Skin of body (tissue), 2 donors: ENCODE results near the gene CD300C. TPM values are rescaled to one million over a fixed set of nuclear protein-coding genes. Genes with fewer than 3 reads are reported as not detected.
"Not testable (repeated sequence)": the region's sequence is repeated elsewhere in the genome, so short reads cannot be mapped to it uniquely, and the experiment has no call there.

Source experiments
- DNase-seq: peaks from one replicate; lab custom pipeline; 2025; lab: John Stamatoyannopoulos, UW
- total RNA-seq: library from RNA; depleted of rRNA; stranded (reverse); fragments of >200 nt; gene quantifications from one replicate; pipeline ENCODE4 v1.2.3, GENCODE V29; 2014

The CD300C gene
- total RNA-seq, 1 donor from 2014 or later: 0.39 TPM

GRCh38 chr17:74563358-74563757 lies 17.4 kb upstream of the CD300C start:
- no peak for DNase-seq

- DNase-seq: no peak
These were observed 15.7 kb upstream of the CD300C start for GRCh38 chr17:74561586-74561985.

- no peak for DNase-seq
These were observed 13.1 kb upstream of the CD300C start for GRCh38 chr17:74558882-74559519.

- DNase-seq: not testable (repeated sequence)
These were observed 12.5 kb upstream of the CD300C start for GRCh38 chr17:74558402-74558801.

- no peak for DNase-seq
These were observed 9.6 kb upstream of the CD300C start for GRCh38 chr17:74555427-74555940.

- DNase-seq: no peak
These were observed 9.0 kb upstream of the CD300C start for GRCh38 chr17:74554909-74555308.

GRCh38 chr17:74552037-74552436 lies 6.1 kb upstream of the CD300C start:
- DNase-seq: no peak

DNA sequence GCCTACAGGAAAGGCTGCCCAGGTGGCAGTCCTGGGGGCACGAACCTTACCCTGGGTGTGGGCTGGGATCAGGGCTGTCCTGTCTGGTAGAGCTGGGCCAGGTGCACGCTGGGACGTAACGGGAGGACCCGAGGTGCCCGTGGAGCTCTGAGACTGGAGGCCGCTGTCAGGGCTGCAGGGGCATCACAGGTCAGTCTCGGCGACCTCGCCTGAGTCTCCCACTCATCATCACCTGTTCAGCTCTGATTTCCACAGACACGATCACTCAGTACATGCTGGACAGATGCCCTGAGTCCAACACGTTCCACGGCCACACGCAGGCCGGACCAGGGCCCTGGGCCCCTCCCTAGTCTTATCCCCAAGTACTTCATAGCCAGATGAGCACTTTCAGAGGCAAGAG lies 4.7 kb upstream of the CD300C start:
- no peak for DNase-seq

- no peak for DNase-seq
These were observed 3.4 kb upstream of the CD300C start for GRCh38 chr17:74549343-74549742.

DNA sequence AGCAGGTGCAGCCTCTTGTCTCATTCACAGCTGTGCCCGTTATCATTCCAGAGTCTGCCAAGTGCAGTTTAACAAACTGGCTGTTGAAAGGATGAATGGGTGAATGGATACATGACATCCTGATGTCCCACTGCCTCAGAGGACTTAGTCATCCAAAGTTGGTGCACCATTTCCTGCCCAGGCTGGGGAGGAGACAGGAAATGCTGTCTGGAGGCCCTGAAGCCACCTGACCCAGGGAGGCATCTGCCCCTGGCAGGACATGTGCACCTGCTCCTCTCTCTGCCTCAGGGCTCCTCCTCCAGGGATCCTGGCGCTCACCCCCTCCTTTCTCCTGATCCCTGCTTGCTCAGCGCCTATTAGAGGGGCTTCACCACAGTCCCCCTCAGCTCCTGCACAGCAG lies 1.8 kb upstream of the CD300C start:
- DNase-seq: no peak

DNA sequence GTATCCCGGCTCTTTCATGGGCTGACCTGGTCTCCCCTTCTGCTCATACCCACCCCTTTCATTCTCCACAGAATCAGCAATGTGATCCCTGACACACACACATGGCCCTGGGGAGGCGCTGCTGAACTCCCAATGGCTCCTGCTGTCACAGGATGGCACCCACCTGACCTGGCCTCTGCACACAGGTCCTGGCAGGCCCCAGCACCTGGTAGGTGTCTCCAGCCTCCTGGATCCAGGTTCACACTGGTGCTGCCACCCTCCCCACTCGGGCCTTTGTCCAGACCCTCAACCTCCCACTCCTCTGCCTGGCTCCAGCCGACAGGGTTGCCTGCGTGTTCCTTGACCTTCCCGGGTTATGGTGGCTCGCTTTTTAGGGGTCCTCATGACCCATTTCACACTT lies 1.3 kb upstream of the CD300C start:
- no peak for DNase-seq

DNA sequence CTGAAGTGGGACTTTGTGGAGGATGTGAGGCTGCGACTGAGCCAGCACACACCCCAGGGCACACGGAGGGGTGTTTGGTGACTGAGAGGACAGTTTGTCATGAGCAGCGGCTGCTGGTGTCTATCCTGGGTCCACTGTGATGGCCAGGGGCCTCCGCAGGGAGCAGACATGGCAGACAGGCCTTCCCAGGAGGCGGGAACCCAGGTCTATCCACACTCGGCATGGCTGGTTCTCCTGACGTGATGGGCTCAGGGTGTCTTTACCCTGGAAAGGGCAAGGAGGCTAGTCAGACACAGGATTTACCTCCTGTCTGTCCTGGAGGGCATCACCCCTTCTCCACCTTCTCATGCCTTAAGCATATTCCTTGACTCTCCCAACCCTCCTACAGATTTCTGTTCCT lies 671 bp upstream of the CD300C start:
- no peak for DNase-seq

GRCh38 chr17:74544991-74545842 lies 698 bp downstream of the CD300C start:
- DNase-seq: no peak

GRCh38 chr17:74543891-74544760 lies 1.8 kb downstream of the CD300C start:
- DNase-seq: no peak

DNA sequence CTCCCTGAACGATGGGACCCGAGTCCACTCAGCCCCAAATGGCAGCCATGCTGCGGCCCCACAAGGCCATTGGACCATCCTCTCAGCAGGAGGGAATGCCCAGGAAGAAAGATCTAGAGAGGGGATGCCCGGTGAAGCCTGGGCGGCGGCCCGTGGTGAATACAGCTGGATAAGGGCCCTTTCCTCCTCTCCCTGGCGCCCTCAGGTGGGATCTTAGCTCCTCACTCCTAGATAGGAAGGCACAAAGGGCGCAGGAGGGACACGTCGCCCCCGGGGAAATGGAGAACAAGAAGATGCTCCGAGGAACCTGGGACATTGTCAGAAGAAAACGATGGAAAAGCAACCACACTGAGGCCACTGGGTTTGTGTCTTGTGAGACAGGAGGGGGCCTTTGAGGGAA lies 2.5 kb downstream of the CD300C start:
- no peak for DNase-seq

DNA sequence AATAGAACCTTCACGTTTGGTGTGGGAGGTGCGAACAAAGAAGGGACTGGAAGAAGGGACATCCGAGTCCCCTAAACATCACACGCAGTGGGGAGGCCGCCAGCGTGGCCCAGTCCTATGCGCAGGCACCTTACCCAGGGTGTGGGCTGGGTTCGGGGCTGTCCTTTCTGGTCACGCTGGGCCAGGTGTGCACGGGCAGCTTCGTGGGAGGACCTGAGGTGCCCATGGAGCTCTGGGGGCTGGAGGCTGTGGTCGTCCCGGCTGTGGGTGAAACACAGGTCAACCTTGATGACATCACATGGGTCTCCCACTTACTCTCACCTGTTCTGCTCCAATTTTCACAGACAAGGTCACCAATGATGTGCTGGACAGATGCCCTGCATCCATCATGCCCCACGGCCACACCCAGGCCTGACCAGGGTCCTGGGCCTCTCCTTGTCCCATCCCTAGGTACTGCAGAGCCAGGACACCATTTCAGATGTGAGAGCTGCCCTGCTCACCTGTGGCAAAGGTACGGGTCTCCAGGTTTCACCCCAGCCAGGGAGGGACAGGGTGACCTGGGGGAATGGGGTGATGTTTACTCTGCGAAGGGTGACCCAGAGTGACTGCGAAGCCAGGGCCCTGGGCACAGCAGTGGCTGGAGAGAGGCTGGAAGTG lies 3.1 kb downstream of the CD300C start:
- DNase-seq: no peak

GRCh38 chr17:74542166-74542565 lies 3.7 kb downstream of the CD300C start:
- no peak for DNase-seq

DNA sequence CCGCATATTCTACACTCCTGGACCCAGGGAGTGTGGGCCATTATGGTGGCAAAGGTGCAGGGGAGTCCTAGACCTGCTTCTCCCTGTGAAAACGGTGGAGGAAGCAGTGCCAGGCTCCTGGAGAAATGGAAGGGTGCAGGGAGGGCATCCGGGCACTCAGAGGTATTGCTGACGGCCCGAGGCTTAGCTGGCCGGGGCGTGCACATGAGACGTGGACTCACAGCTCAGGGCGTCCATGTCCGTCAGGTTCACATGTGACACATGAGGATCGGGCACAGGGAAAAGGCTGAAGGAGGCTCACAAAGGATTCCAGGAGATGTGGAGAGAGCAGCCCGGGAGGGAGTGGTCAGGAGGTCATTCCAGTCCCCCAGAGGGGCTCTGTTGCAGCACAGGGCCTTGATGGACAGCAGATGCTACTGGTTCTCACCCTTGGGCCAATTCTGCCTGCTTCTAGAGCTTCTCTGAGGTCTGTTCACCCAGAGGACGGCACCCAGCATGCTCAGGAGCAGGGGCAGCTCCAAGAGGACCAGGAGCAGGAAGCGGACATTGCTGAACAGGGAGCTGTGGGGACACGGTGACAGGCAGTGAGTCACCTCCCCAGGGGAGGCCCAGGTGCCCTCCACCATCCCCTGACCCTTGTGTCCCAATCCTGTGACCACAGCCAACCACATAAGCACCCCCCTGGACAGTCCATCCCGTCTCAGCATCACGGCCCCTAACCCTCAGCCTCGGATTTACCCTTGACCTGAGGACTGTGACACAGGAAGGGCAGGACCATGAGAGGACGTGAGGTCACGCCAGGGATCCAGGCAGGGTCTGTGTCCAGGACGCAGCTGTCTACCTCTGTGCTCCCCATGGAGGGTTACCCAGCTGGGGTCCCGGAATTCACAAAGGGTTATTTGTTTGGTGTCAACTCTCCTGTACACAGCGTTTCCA lies 4.5 kb downstream of the CD300C start:
- DNase-seq: no peak

- DNase-seq: no peak
These were observed 6.6 kb downstream of the CD300C start for GRCh38 chr17:74539281-74539820.

GRCh38 chr17:74536890-74537289 lies 9.0 kb downstream of the CD300C start:
- no peak for DNase-seq
